Loucy (cell line): Measurements from ENCODE around the gene RET.

Experiments
- CTCF ChIP-seq: fragments of 200-600 bp; sonication (generic); conservative IDR thresholded peaks from 2 replicates; pipeline ENCODE4 v1.5.1; 2014; ENCODE audit warnings: mild to moderate bottlenecking, antibody characterized with exemption, low read length
- EZH2phosphoT487 ChIP-seq: fragments of 200-600 bp; IDR thresholded peaks from 2 replicates; pipeline ENCODE4 v1.6.1; 2018; ENCODE audit warnings: antibody characterized with exemption, mild to moderate bottlenecking, moderate library complexity, borderline replicate concordance

- TF ChIP-seq CTCF (no peak), EZH2phosphoT487 (no peak)
These were observed 41.1 kb upstream of the RET start for GRCh38 chr10:43035800-43036199.
